ENCODE data around the gene PKD1L1.
A peak's percentile ranks its signal among the peaks of the same experiment; 100 is the strongest.

Gene PKD1L1

GRCh38 chr7:47875406-47875805 is 72.9 kb downstream of the PKD1L1 start:
- no peak for DNase-seq (ENCODE audit: low read depth in 2 of 2)

GRCh38 chr7:47873762-47874161 is 74.5 kb downstream of the PKD1L1 start:
- no peak for DNase-seq (ENCODE audit: low read depth in 2 of 2)

GRCh38 chr7:47867286-47867685 is 81.0 kb downstream of the PKD1L1 start:
- no peak for DNase-seq (ENCODE audit: low read depth in 2 of 2)

- DNase-seq (ENCODE audit: low read depth in 2 of 2), result no peak
Observed at GRCh38 chr7:47866120-47866519, 82.1 kb downstream of the PKD1L1 start.

GRCh38 chr7:47852330-47853245 is 95.7 kb downstream of the PKD1L1 start:
- DNase-seq (ENCODE audit: low read depth in 2 of 2), result no peak

- no peak for DNase-seq (ENCODE audit: low read depth in 2 of 2)
Observed at GRCh38 chr7:47847207-47847606, 101.1 kb downstream of the PKD1L1 start.

- DNase-seq (ENCODE audit: low read depth in 2 of 2), result peak in 1 of 2 experiments; percentile 3
Observed at GRCh38 chr7:47846138-47846836, 102.0 kb downstream of the PKD1L1 start.

- DNase-seq (ENCODE audit: low read depth in 2 of 2), result no peak
Observed at GRCh38 chr7:47844311-47844710, 104.0 kb downstream of the PKD1L1 start.

GRCh38 chr7:47843291-47843690 is 105.0 kb downstream of the PKD1L1 start:
- DNase-seq (ENCODE audit: low read depth in 2 of 2), result no peak

- DNase-seq (ENCODE audit: low read depth in 2 of 2), result no peak
Observed at GRCh38 chr7:47839381-47839780, 108.9 kb downstream of the PKD1L1 start.

GRCh38 chr7:47837826-47838225 is 110.4 kb downstream of the PKD1L1 start:
- no peak for DNase-seq (ENCODE audit: low read depth in 2 of 2)

GRCh38 chr7:47836503-47837202 is 111.6 kb downstream of the PKD1L1 start:
- DNase-seq (ENCODE audit: low read depth in 2 of 2), result no peak

- DNase-seq (ENCODE audit: low read depth in 2 of 2), result no peak
Observed at GRCh38 chr7:47836080-47836479, 112.2 kb downstream of the PKD1L1 start.

- DNase-seq (ENCODE audit: low read depth in 2 of 2), result no peak
Observed at GRCh38 chr7:47833211-47833610, 115.1 kb downstream of the PKD1L1 start.

- no peak for DNase-seq (ENCODE audit: low read depth in 2 of 2)
Observed at GRCh38 chr7:47832105-47832715, 116.1 kb downstream of the PKD1L1 start.

GRCh38 chr7:47830015-47830414 is 118.3 kb downstream of the PKD1L1 start:
- DNase-seq (ENCODE audit: low read depth in 2 of 2), result no peak

GRCh38 chr7:47827871-47828270 is 120.4 kb downstream of the PKD1L1 start:
- DNase-seq (ENCODE audit: low read depth in 2 of 2), result no peak

- no peak for DNase-seq (ENCODE audit: low read depth in 2 of 2)
Observed at GRCh38 chr7:47827351-47827756, 120.9 kb downstream of the PKD1L1 start.

- DNase-seq (ENCODE audit: low read depth in 2 of 2), result no peak
Observed at GRCh38 chr7:47826754-47827153, 121.5 kb downstream of the PKD1L1 start.

- no peak for DNase-seq (ENCODE audit: low read depth in 2 of 2)
Observed at GRCh38 chr7:47819607-47819920, 128.7 kb downstream of the PKD1L1 start.

- DNase-seq (ENCODE audit: low read depth in 2 of 2), result peak; percentile 58 to 62
Observed at GRCh38 chr7:47818796-47819606, 129.3 kb downstream of the PKD1L1 start.

All from fibroblast of skin of left quadriceps (primary cell).